GM12878 (cell line): ENCODE results near the gene LCLAT1. TPM values are rescaled to one million over a fixed set of nuclear protein-coding genes. Genes with fewer than 3 reads are reported as not detected.
A peak's percentile ranks its signal among the peaks of the same experiment; 100 is the strongest.

Source experiments
- ATAC-seq: fragments of 200-7000 bp; cut with Tn5 transposase; 3 replicates; pipeline ENCODE4 v1.9.1; 2020; ENCODE audit warnings: mild to moderate bottlenecking, moderate library complexity
- BruUV-seq: library from RNA; stranded (reverse); fragments of 400-500 nt; replicated peaks from 2 replicates; lab custom pipeline; 2021; lab: Mats Ljungman, UMichigan
- CTCF ChIA-PET: fragments of 300-600 bp; sonication (Branson Sonifier 250); formaldehyde crosslinking; extraction: SDS; loops from one replicate; lab custom pipeline; 2021; ENCODE audit warnings: inconsistent platforms; lab: Yijun Ruan, JAX
- POLR2A ChIA-PET: fragments of 350-600 bp; formaldehyde crosslinking; extraction: SDS; loops from one replicate; lab custom pipeline; 2021; ENCODE audit warnings: inconsistent platforms; lab: Charles Lee
- RAD21 ChIA-PET: fragments of 300-600 bp; sonication (Branson Sonifier 250); formaldehyde crosslinking; loops from one replicate; lab custom pipeline; 2023; ENCODE audit warnings: antibody characterized with exemption; ENCODE audit not compliant: unreplicated experiment; lab: Charles Lee
- SMC1A ChIA-PET: fragments of 300-600 bp; sonication (Branson Sonifier 250); formaldehyde crosslinking; loops from one replicate; lab custom pipeline; 2023; ENCODE audit not compliant: unreplicated experiment, uncharacterized antibody; lab: Charles Lee
- DNase-seq: peaks from one replicate; pipeline ENCODE4 v3.0.0-alpha.2; 2011; ENCODE audit warnings: low read depth, low spot score
- FAIRE-seq: peaks from 3 replicates; lab custom pipeline; 2011; peaks lifted over from hg19 to GRCh38; lab: Jason Lieb, UNC
- H2AFZ ChIP-seq: 2 replicates; pipeline ENCODE4 v1.6.0; 2011; ENCODE audit warnings: low read depth, low read length, control low read depth; ENCODE audit not compliant: control insufficient read depth
- H3K27ac ChIP-seq: 2 replicates; pipeline ENCODE4 v1.5.1; 2011; ENCODE audit warnings: control low read depth; ENCODE audit not compliant: control insufficient read depth, insufficient read depth
- H3K27me3 ChIP-seq, 2 experiments: replicated peaks in 1 of 2; 2 replicates each; pipeline versions ENCODE4 v1.6.0 to v1.6.1; 2011; ENCODE audit warnings: low read length in 1 of 2; ENCODE audit not compliant: control insufficient read depth in 2 of 2, insufficient read depth in 2 of 2
- H3K36me3 ChIP-seq, 2 experiments: 2 replicates each; pipeline ENCODE4 v1.5.1; 2011; ENCODE audit warnings: low read length in 1 of 2; ENCODE audit not compliant: control insufficient read depth in 2 of 2, insufficient read depth in 2 of 2
- H3K4me1 ChIP-seq: 2 replicates; pipeline ENCODE4 v1.6.1; 2011; ENCODE audit warnings: mild to moderate bottlenecking, low read length, moderate library complexity, mixed read lengths; ENCODE audit not compliant: control insufficient read depth, insufficient read depth
- H3K4me2 ChIP-seq: 2 replicates; pipeline ENCODE4 v1.6.0; 2011; ENCODE audit warnings: control low read depth; ENCODE audit not compliant: control insufficient read depth, insufficient read depth
- H3K4me3 ChIP-seq: fragments of 200-600 bp; sonication (generic); 2 replicates; pipeline ENCODE4 v1.5.1; 2016
- H3K79me2 ChIP-seq: 2 replicates; pipeline ENCODE4 v1.6.0; 2011; ENCODE audit warnings: low read length; ENCODE audit not compliant: control insufficient read depth, insufficient read depth
- H3K9ac ChIP-seq: 2 replicates; pipeline ENCODE4 v1.8.0; 2011; ENCODE audit warnings: low read length, control low read depth, mixed read lengths; ENCODE audit not compliant: control insufficient read depth, insufficient read depth
- H3K9me3 ChIP-seq: replicated peaks from 3 replicates; pipeline ENCODE4 v1.5.1; 2011; ENCODE audit warnings: mild to moderate bottlenecking, low read length; ENCODE audit not compliant: control insufficient read depth, insufficient read depth
- H4K20me1 ChIP-seq: 2 replicates; pipeline ENCODE4 v1.6.0; 2011; ENCODE audit not compliant: control insufficient read depth, insufficient read depth
- E4F1 ChIP-seq: fragments of 450-650 bp; IDR thresholded peaks from 2 replicates; pipeline ENCODE4 v1.6.1; 2018; ENCODE audit warnings: borderline replicate concordance, mild to moderate bottlenecking; ENCODE audit not compliant: partially characterized antibody
- IRF4 ChIP-seq: IDR thresholded peaks from 2 replicates; pipeline ENCODE4 v1.6.1; 2011; ENCODE audit warnings: low read depth, low read length
- MEF2A ChIP-seq: IDR thresholded peaks from 2 replicates; pipeline ENCODE4 v1.6.1; 2011; ENCODE audit warnings: low read depth, mild to moderate bottlenecking, low read length, moderate library complexity; ENCODE audit not compliant: insufficient read depth
- MTA3 ChIP-seq: IDR thresholded peaks from 2 replicates; pipeline ENCODE4 v1.6.1; 2012; ENCODE audit warnings: low read length, inconsistent platforms, borderline replicate concordance
- RAD21 ChIP-seq: IDR thresholded peaks from 2 replicates; pipeline ENCODE4 v1.6.1; 2011; ENCODE audit warnings: mild to moderate bottlenecking, low read depth, low read length, moderate library complexity; ENCODE audit not compliant: insufficient read depth
- SUPT20H ChIP-seq: IDR thresholded peaks from 2 replicates; pipeline ENCODE4 v1.6.1; 2011; ENCODE audit warnings: low read depth, mild to moderate bottlenecking, low read length, moderate library complexity, borderline replicate concordance; ENCODE audit not compliant: control insufficient read depth
- ZBED1 ChIP-seq: IDR thresholded peaks from 2 replicates; pipeline ENCODE4 v1.6.1; 2016; ENCODE audit warnings: borderline replicate concordance
- ZNF687 ChIP-seq: fragments of 450-650 bp; IDR thresholded peaks from 2 replicates; pipeline ENCODE4 v1.6.1; 2017; ENCODE audit warnings: mild to moderate bottlenecking, moderate library complexity
- WGBS: methylation state at CpG from one replicate; pipeline ENCODE4 v1.1.6; 2016; ENCODE audit warnings: low lambda C conversion rate; ENCODE audit not compliant: insufficient replicate concordance, insufficient coverage; ENCODE audit errors: missing lambda C conversion rate; 5-methylcytosine and 5-hydroxymethylcytosine counted together
- in situ Hi-C: fragments of 300-500 bp; cut with MboI; formaldehyde crosslinking; loops from 9 replicates; pipeline ENCODE4 v1.14.3; 2018; ENCODE audit warnings: mixed read lengths
- intact Hi-C: fragments of 100-400 bp; cut with micrococcal nuclease; formaldehyde crosslinking; loops from one replicate; pipeline ENCODE4 v1.14.2; 2022; ENCODE audit not compliant: unreplicated experiment
- polyA plus RNA-seq, 11 experiments: library from polyadenylated mRNA; depleted of rRNA in 4 of 11; unstranded in 6 of 11; stranded (reverse) in 5 of 11; fragments of >200 nt; fragmentation: Nextera tagmentation in 4 of 11; fragmentation: Illumina TruSeq in 1 of 11; extraction: Ambion mirVana in 4 of 11; extraction: Trizol in 1 of 11; gene quantifications; 1 replicate in 1 of 11; 2 replicates in 10 of 11; pipeline versions ENCODE4 v1.2.1 to v1.2.3, GENCODE V29; 2011 to 2016; ENCODE audit warnings: inconsistent platforms in 2 of 11, missing spikeins in 2 of 11, low read depth in 1 of 11
- total RNA-seq, 4 experiments: library from RNA; depleted of rRNA in 3 of 4; stranded (reverse); fragments of >200 nt in 3 of 4; fragmentation: Illumina TruSeq in 1 of 4; extraction: Trizol in 1 of 4; gene quantifications; 2 replicates each; pipeline versions ENCODE4 v1.2.1 to v1.2.3, GENCODE V29; 2013 to 2021

The LCLAT1 gene
- total and polyA plus RNA-seq, 10 of the 15 experiments (the other 5 are each of a cell fraction or from before 2014, with no cell fraction given), result 8.1 to 33.0 (median 15.9) TPM

- Histone ChIP-seq H3K79me2 (peaks cover 8% of the 10 kb centered on the region), H2AFZ (no peak overlapping the region), H3K27me3 (no peaks in the 10 kb centered on the region), H3K4me3 (no peak overlapping the region), H3K4me1 (peaks cover 3% of the 10 kb centered on the region; the same call in 1 of the 2 replicates), H3K4me2 (no peak overlapping the region), H3K27ac (no peak overlapping the region), H3K9ac (no peak overlapping the region), H3K36me3 (no peaks in the 10 kb centered on the region; a peak in 1 of 4 replicates), H3K9me3 (peaks cover under 1% of the 10 kb centered on the region; the same call in 2 of the 3 replicates), H4K20me1 (no peaks in the 10 kb centered on the region)
- no peak for DNase-seq
- no TSS peak for BruUV-seq
- POLR2A ChIA-PET, result interaction anchor here (0.6 to 1.1 kb wide), 2 partner anchors 35 to 232 kb away, joined by 4 to 5 read pairs; no protein-coding TSS in a partner anchor
- intact Hi-C loops (no loop called here), in situ Hi-C loops (no loop called here)
- CTCF ChIA-PET, result interaction anchor here (0.8 to 4.5 kb wide), 19 partner anchors 16 to 327 kb away, joined by 3 to 87 read pairs (median 5); no protein-coding TSS in a partner anchor
- RAD21 ChIA-PET, result interaction anchor here (0.6 to 3.9 kb wide), 20 partner anchors 9 to 324 kb away, joined by 3 to 47 read pairs (median 4); partner anchors contain the start of gene LBH
- SMC1A ChIA-PET, result interaction anchor here (0.9 to 4.8 kb wide), 21 partner anchors 9 to 311 kb away, joined by 3 to 83 read pairs (median 6); no protein-coding TSS in a partner anchor
- no peak for FAIRE-seq
- no peak for ATAC-seq
- TF ChIP-seq RAD21, result peak; percentile 35
- no peak for TF ChIP-seq E4F1
Measured at GRCh38 chr2:30475542-30475941, 28.5 kb downstream of the LCLAT1 start.

GRCh38 chr2:30476636-30477035, 29.6 kb downstream of the LCLAT1 start:
- H3K4me1 ChIP-seq, result peaks cover 3% of the 10 kb centered on the region; the same call in 1 of the 2 replicates
- 100% methylated on average over 2 of the region's 2 CpGs for WGBS
- no peaks in the 10 kb centered on the region; a peak in 1 of 4 replicates for H3K36me3 ChIP-seq
- FAIRE-seq (no peak), ATAC-seq (no peak), DNase-seq (no peak)
- no peak overlapping the region for H3K4me2 ChIP-seq
- POLR2A ChIA-PET, result interaction anchor here (0.6 to 1.1 kb wide), 2 partner anchors 33 to 248 kb away, joined by 3 to 4 read pairs; no protein-coding TSS in a partner anchor
- no peak overlapping the region for H2AFZ ChIP-seq
- H3K4me3 ChIP-seq, result no peak overlapping the region
- H3K27me3 ChIP-seq, result no peaks in the 10 kb centered on the region
- SMC1A ChIA-PET, result interaction anchor here (0.6 to 4.8 kb wide), 18 partner anchors 11 to 312 kb away, joined by 3 to 83 read pairs (median 8); no protein-coding TSS in a partner anchor
- no peak overlapping the region for H3K27ac ChIP-seq
- no peaks in the 10 kb centered on the region for H4K20me1 ChIP-seq
- BruUV-seq, result no TSS peak
- in situ Hi-C loops (no loop called here), intact Hi-C loops (no loop called here)
- no peaks in the 10 kb centered on the region for H3K9me3 ChIP-seq
- no peak overlapping the region for H3K9ac ChIP-seq
- RAD21 ChIA-PET, result interaction anchor here (0.9 to 3.9 kb wide), 14 partner anchors 12 to 312 kb away, joined by 3 to 47 read pairs (median 4); partner anchors contain the start of gene LBH
- CTCF ChIA-PET, result interaction anchor here (0.6 to 4.5 kb wide), 19 partner anchors 12 to 312 kb away, joined by 3 to 87 read pairs (median 4); partner anchors contain the start of gene LBH
- peaks cover 6% of the 10 kb centered on the region for H3K79me2 ChIP-seq
- TF ChIP-seq SUPT20H (no peak), ZNF687 (no peak), ZBED1 (no peak), IRF4 (no peak), RAD21 (no peak), MTA3 (no peak), MEF2A (no peak)
